Endothelial cell (in vitro differentiated cells): ENCODE results near the gene DDX28. TPM values are rescaled to one million over a fixed set of nuclear protein-coding genes. Genes with fewer than 3 reads are reported as not detected.
"Not testable (repeated sequence)": the region's sequence is repeated elsewhere in the genome, so short reads cannot be mapped to it uniquely, and the experiment has no call there.

Experiments used
- DNase-seq: peaks from one replicate; pipeline ENCODE4 v3.0.0; 2021; ENCODE audit warnings: low spot score
- H3K27ac Mint-ChIP-seq: one replicate; pipeline ENCODE4 v1.8.0; 2021; ENCODE audit warnings: mixed read lengths, inconsistent platforms; ENCODE audit not compliant: unreplicated experiment
- H3K27me3 Mint-ChIP-seq: one replicate; pipeline ENCODE4 v1.8.0; 2021; ENCODE audit warnings: mild to moderate bottlenecking, moderate library complexity, mixed read lengths, inconsistent platforms; ENCODE audit not compliant: unreplicated experiment
- H3K36me3 Mint-ChIP-seq: one replicate; pipeline ENCODE4 v1.8.0; 2021; ENCODE audit warnings: mild to moderate bottlenecking, low read depth, mixed read lengths, inconsistent platforms; ENCODE audit not compliant: unreplicated experiment
- H3K4me1 Mint-ChIP-seq: one replicate; pipeline ENCODE4 v1.8.0; 2021; ENCODE audit warnings: mild to moderate bottlenecking, mixed read lengths, inconsistent platforms; ENCODE audit not compliant: unreplicated experiment
- H3K4me3 Mint-ChIP-seq: one replicate; pipeline ENCODE4 v1.8.0; 2021; ENCODE audit warnings: mild to moderate bottlenecking, mixed read lengths, inconsistent platforms; ENCODE audit not compliant: unreplicated experiment
- H3K9me3 Mint-ChIP-seq: one replicate; pipeline ENCODE4 v1.8.0; 2021; ENCODE audit warnings: mixed read lengths, inconsistent platforms; ENCODE audit not compliant: unreplicated experiment
- total RNA-seq: library from RNA; stranded (reverse); fragmentation: NEBNext Ultra II Directional; extraction: Animal tissue kit (Norgen Biotek cat#: 25700); gene quantifications from one replicate; pipeline ENCODE4 v1.2.1, GENCODE V29; 2021; ENCODE audit not compliant: unreplicated experiment
- TF ChIP-seq, protein P1 (sequence below): fragments of 200-600 bp; sonication (generic); IDR thresholded peaks from one replicate; pipeline ENCODE4 v1.5.0; 2021; ENCODE audit warnings: antibody characterized with exemption; ENCODE audit not compliant: unreplicated experiment

Gene DDX28
- total RNA-seq, 1 donor from 2014 or later = 10.3 TPM

DNA sequence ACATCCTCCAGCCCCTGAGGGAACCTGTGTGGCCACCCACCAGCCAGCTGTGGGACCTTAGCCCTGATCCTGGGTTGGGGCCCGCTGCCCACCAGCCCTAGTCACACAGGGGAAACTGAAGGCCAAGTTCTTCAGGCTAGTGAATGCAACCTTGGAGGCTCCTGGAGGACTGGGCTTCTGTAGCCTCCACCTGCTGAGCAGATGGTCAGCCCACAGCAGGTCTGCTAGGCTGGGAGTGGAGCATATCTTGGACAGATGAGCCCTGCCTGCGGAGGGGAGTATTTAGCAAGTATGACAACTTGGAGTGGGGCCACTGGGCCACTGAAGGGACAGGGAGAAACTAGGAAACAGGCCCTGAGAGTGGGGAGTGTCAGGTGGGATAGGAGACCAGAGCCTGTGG is 46.8 kb downstream of the DDX28 start:
- peaks cover 2% of the 10 kb centered on the region for H3K27me3 Mint-ChIP-seq
- H3K36me3 Mint-ChIP-seq = no peaks in the 10 kb centered on the region
- no peaks in the 10 kb centered on the region for H3K9me3 Mint-ChIP-seq
- no peak overlapping the region for H3K27ac Mint-ChIP-seq
- no peak for DNase-seq
- TF ChIP-seq, protein P1, sequence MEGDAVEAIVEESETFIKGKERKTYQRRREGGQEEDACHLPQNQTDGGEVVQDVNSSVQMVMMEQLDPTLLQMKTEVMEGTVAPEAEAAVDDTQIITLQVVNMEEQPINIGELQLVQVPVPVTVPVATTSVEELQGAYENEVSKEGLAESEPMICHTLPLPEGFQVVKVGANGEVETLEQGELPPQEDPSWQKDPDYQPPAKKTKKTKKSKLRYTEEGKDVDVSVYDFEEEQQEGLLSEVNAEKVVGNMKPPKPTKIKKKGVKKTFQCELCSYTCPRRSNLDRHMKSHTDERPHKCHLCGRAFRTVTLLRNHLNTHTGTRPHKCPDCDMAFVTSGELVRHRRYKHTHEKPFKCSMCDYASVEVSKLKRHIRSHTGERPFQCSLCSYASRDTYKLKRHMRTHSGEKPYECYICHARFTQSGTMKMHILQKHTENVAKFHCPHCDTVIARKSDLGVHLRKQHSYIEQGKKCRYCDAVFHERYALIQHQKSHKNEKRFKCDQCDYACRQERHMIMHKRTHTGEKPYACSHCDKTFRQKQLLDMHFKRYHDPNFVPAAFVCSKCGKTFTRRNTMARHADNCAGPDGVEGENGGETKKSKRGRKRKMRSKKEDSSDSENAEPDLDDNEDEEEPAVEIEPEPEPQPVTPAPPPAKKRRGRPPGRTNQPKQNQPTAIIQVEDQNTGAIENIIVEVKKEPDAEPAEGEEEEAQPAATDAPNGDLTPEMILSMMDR = no peak
- H3K4me3 Mint-ChIP-seq = no peak overlapping the region
- no peaks in the 10 kb centered on the region for H3K4me1 Mint-ChIP-seq

DNA sequence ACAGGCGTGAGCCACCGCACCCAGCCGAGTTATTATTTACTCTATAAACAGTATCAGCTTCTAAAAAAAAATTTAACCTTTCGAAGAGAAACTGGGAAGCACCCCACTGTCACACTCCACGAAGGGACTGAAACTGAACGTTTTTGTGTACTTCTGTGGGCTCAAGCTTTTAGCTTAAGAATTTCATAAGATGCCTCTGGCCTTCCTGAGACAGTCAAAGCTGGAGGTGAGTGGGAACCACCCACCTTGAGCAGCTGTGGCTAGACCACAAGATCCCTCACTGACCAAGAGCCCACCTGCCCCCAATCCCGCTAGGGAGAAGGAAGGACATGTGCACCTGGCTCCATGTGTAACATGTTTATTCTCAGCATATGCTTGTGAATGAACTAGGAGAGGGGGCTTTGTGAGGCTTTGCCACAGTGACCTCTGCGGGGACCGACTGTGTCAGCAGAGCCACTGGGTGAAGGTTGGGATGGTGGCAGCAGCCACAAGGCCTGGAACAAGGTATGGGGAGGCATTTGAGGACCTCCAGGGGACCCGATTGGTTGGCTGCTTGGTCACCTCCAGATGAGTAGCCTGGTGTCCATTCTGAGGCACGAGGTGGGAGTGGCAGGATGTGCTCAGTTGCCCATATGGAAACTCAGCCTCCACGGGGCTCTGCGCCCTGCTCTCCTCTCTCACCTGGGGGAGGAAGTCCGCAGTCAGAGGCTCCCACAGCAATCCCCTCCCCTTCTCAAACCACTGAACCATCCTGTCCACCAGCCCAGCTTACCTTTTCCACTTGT is 47.5 kb downstream of the DDX28 start:
- H3K27me3 Mint-ChIP-seq = peaks cover 2% of the 10 kb centered on the region
- no peak overlapping the region for H3K4me3 Mint-ChIP-seq
- H3K36me3 Mint-ChIP-seq = no peaks in the 10 kb centered on the region
- no peak for DNase-seq
- no peak overlapping the region for H3K27ac Mint-ChIP-seq
- TF ChIP-seq, protein P1 = no peak
- no peaks in the 10 kb centered on the region for H3K4me1 Mint-ChIP-seq
- no peaks in the 10 kb centered on the region for H3K9me3 Mint-ChIP-seq

DNA sequence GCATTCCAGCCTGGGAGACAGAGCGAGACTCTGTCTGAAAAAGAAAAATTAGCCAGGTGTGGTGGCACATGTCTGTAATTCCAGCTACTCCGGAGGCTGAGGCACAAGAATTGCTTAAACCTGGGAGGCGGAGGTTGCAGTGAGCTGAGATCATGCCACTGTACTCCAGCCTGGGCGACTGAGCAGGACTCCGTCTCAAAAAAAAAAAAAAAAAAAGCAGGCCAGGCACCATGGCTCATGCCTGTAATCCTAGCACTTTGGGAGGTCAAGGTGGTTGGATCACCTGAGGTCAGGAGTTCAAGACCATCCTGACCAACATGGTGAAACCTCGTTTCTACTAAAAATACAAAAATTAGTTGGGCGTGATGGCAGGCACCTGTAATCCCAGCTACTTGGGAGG is 50.7 kb downstream of the DDX28 start:
- H3K4me3 Mint-ChIP-seq, DNase-seq, H3K27ac Mint-ChIP-seq, H3K36me3 Mint-ChIP-seq, H3K9me3 Mint-ChIP-seq, H3K4me1 Mint-ChIP-seq: not testable (repeated sequence)
- peaks cover 15% of the 10 kb centered on the region for H3K27me3 Mint-ChIP-seq

GRCh38 chr16:67971111-67971510 is 51.9 kb downstream of the DDX28 start:
- TF ChIP-seq, protein P1 = no peak
- DNase-seq = no peak
- no peak overlapping the region for H3K4me3 Mint-ChIP-seq

More at GRCh38 chr16:67971111-67971510, 51.9 kb downstream of the DDX28 start:
- Mint-ChIP-seq H3K4me1 (peaks cover 16% of the 10 kb centered on the region), H3K27ac (no peak overlapping the region), H3K9me3 (no peaks in the 10 kb centered on the region), H3K27me3 (peaks cover 16% of the 10 kb centered on the region), H3K36me3 (peaks cover 3% of the 10 kb centered on the region)

Other genes starting within 250 kb of the DDX28 start
- 19.5 TPM for gene RANBP10, start 216.7 kb downstream of the DDX28 start, total RNA-seq
- gene TSNAXIP1, start 216.3 kb downstream of the DDX28 start, total RNA-seq = 2.8 TPM
- gene THAP11, start 180.9 kb downstream of the DDX28 start, total RNA-seq = 29.6 TPM
- 217 TPM for gene NUTF2, start 176.3 kb downstream of the DDX28 start, total RNA-seq
- 82.9 TPM for gene CENPT, start 175.5 kb downstream of the DDX28 start, total RNA-seq
- gene EDC4, start 150.2 kb downstream of the DDX28 start, total RNA-seq = 83.0 TPM
- 0.56 TPM for gene NRN1L, start 138.3 kb downstream of the DDX28 start, total RNA-seq
- 47.5 TPM for gene PSKH1, start 130.0 kb downstream of the DDX28 start, total RNA-seq
- 0.56 TPM for gene CTRL, start 91.4 kb downstream of the DDX28 start, total RNA-seq
- 15.3 TPM for gene PSMB10, start 86.4 kb downstream of the DDX28 start, total RNA-seq
- 17.0 TPM for gene LCAT, start 79.1 kb downstream of the DDX28 start, total RNA-seq
- 44.2 TPM for gene SLC12A4, start 54.6 kb downstream of the DDX28 start, total RNA-seq
- gene DPEP3, start 42.7 kb downstream of the DDX28 start, total RNA-seq = not detected
- 1.0 TPM for gene DPEP2, start 23.7 kb downstream of the DDX28 start, total RNA-seq
- not detected for gene DPEP2NB, start 7.3 kb downstream of the DDX28 start, total RNA-seq
- gene DUS2, start 52 bp upstream of the DDX28 start, total RNA-seq = 16.4 TPM
- 38.4 TPM for gene NFATC3, start 62.1 kb upstream of the DDX28 start, total RNA-seq
- 0.64 TPM for gene ESRP2, start 212.9 kb upstream of the DDX28 start, total RNA-seq
- 14.9 TPM for gene PLA2G15, start 222.1 kb upstream of the DDX28 start, total RNA-seq
- gene SLC7A6, start 241.3 kb upstream of the DDX28 start, total RNA-seq = 20.8 TPM